ENCODE measurements around the gene GAST. TPM values are rescaled to one million over a fixed set of nuclear protein-coding genes. Genes with fewer than 3 reads are reported as not detected.

The GAST gene
- total and polyA plus RNA-seq, 2 of the 13 experiments (the other 11 are each of a cell fraction or from before 2014, with no cell fraction given): 0.32 to 0.42 TPM

GRCh38 chr17:41665566-41666236 lies 46.4 kb upstream of the GAST start (continued):
- TF ChIP-seq SMAD3 (CRISPR knock-in tag; IDR thresholded peaks at IDR 0.05): no peak; the same call in 1 of the 2 replicates
- TF ChIP-seq WIZ (CRISPR knock-in tag; IDR thresholded peaks at IDR 0.05): 0 out of 2 replicates have a peak, but pooled peaks have one; percentile 68
- TF ChIP-seq SRSF9 (IDR thresholded peaks at IDR 0.05; ENCODE audit: borderline replicate concordance, insufficient read depth, low read depth, low read length, poor library complexity, severe bottlenecking): no peak
- peak; percentile 52; the same call in 1 of the 2 replicates for TF ChIP-seq ZHX2 (IDR thresholded peaks at IDR 0.05; ENCODE audit: low read depth)
- no peak for TF ChIP-seq ZHX2 (CRISPR knock-in tag; IDR thresholded peaks at IDR 0.05; ENCODE audit: borderline replicate concordance)
- no peak for TF ChIP-seq E2F2 (CRISPR knock-in tag; IDR thresholded peaks at IDR 0.05; ENCODE audit: borderline replicate concordance)
- TF ChIP-seq HBP1 (CRISPR knock-in tag; IDR thresholded peaks at IDR 0.05; ENCODE audit: low read depth): no peak
- no peak for TF ChIP-seq CREM (IDR thresholded peaks at IDR 0.05)
- TF ChIP-seq CREM (CRISPR knock-in tag; IDR thresholded peaks at IDR 0.05): no peak
- no peak for TF ChIP-seq SP1 (IDR thresholded peaks at IDR 0.05)
- TF ChIP-seq SP1 (CRISPR knock-in tag; IDR thresholded peaks at IDR 0.05): peak; percentile 63; the same call in 1 of the 2 replicates
- peak; percentile 54; the same call in 1 of the 2 replicates for TF ChIP-seq TFDP1 (CRISPR knock-in tag; IDR thresholded peaks at IDR 0.05; ENCODE audit: borderline replicate concordance)
- no peak; the same call in 1 of the 2 replicates for TF ChIP-seq NFIC (IDR thresholded peaks at IDR 0.05; ENCODE audit: low read length)
- peak; percentile 36; the same call in 1 of the 2 replicates for TF ChIP-seq TFDP2 (CRISPR knock-in tag; IDR thresholded peaks at IDR 0.05)
- no peak for TF ChIP-seq ADNP (CRISPR knock-in tag; IDR thresholded peaks at IDR 0.05)
- TF ChIP-seq HDAC1 (CRISPR knock-in tag; IDR thresholded peaks at IDR 0.05): peak; percentile 68
- TF ChIP-seq HOMEZ (CRISPR knock-in tag; IDR thresholded peaks at IDR 0.05; ENCODE audit: low read depth): no peak

All from HepG2 (cell line).